H4 (cell line): ENCODE measurements around the gene ACTG2. TPM values are rescaled to one million over a fixed set of nuclear protein-coding genes. Genes with fewer than 3 reads are reported as not detected.

ENCODE experiments used
- DNase-seq: peaks from one replicate; pipeline ENCODE4 v3.0.0-alpha.2; 2015; ENCODE audit warnings: low spot score
- total RNA-seq: library from RNA; depleted of rRNA; stranded (reverse); fragments of >200 nt; shearing (Covaris generic); gene quantifications from 2 replicates; pipeline ENCODE4 v1.2.3, GENCODE V29; 2014; rRNA removed

Gene ACTG2
- total RNA-seq, 1 experiment from 2014 or later, result not detected

DNA sequence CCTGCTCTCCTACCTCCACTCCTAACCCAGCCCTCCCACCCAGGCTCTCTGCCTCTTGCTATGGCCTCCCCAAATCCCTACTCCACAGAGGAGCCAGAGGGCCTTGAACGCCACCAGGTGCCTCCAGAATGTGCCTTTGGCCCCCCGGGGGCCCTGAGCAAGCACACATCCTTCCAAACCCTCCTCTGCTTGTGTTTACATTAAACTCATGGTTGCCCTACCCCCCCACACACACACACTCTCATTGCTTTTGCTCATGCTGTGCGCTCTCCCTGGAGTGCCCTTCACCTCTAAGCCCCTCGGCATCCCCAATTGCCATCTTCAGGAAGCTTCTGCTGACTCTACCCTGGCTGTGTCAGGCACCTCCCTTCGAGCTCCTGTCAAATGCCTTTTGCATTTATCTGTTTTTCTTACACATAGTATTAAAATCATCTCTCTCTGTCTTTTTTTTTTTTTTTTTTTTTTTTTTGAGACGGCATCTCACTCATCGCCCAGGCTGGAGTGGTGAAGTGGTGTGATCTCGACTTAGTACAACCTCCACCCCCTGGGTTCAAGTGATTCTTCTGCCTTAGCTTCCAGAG, 75.6 kb downstream of the ACTG2 start:
- DNase-seq, result no peak

DNA sequence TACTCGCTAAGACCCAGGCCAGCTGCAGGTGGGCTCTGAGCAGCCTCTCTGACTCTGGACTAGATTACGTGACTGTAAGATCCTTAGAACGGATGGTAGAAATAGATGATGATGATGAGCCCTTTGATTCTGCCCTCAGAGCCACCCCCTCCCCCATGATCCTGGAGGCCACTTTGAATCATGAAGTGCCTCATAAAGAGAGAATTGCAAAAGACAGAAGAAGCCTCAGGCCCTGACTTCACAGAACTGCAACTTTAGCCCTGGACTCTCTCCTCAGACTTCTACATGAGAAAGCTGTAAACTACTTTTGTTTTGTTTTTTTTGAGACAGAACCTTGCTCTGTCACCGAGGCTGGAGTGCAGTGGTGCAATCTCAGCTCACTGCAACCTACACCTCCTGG, 76.5 kb downstream of the ACTG2 start:
- DNase-seq, result no peak

Other genes with a start within 250 kb of the ACTG2 start
- 124 and 136 TPM in 2 replicates for gene TPRKB, start 155.7 kb upstream of the ACTG2 start, total RNA-seq
- gene DUSP11, start 112.9 kb upstream of the ACTG2 start, total RNA-seq, result 36.8 and 37.5 TPM in 2 replicates
- 0.31 and 0.45 TPM in 2 replicates for gene C2orf78, start 108.8 kb upstream of the ACTG2 start, total RNA-seq
- gene STAMBP, start 64.0 kb upstream of the ACTG2 start, total RNA-seq, result 63.7 and 64.8 TPM in 2 replicates
- 110 and 150 TPM in 2 replicates for gene DGUOK, start 33.9 kb downstream of the ACTG2 start, total RNA-seq
- gene TET3, start 91.9 kb downstream of the ACTG2 start, total RNA-seq, result 4.7 and 4.9 TPM in 2 replicates